Measurements from ENCODE around the gene GRID2.

DNA sequence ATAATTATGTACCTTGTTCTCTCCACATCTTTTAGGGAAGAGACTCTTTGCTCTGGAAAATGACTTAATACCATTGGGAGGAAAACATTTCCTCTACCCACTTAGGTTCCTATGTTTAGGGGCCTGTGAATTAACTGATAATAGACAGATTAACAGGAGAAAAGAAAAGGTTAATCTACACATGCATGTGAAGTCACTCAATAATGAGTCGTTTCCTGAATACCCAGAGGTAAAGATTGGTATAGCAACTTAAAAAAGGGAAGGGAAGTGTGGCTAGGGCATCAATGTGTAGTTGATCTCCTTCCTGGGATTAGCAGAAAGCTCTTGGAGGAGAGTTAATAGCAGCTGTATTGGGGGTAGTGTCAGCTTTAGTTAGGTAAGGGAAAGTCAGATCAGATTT is 1105.3 kb downstream of the GRID2 start:
- TF ChIP-seq, protein P1, sequence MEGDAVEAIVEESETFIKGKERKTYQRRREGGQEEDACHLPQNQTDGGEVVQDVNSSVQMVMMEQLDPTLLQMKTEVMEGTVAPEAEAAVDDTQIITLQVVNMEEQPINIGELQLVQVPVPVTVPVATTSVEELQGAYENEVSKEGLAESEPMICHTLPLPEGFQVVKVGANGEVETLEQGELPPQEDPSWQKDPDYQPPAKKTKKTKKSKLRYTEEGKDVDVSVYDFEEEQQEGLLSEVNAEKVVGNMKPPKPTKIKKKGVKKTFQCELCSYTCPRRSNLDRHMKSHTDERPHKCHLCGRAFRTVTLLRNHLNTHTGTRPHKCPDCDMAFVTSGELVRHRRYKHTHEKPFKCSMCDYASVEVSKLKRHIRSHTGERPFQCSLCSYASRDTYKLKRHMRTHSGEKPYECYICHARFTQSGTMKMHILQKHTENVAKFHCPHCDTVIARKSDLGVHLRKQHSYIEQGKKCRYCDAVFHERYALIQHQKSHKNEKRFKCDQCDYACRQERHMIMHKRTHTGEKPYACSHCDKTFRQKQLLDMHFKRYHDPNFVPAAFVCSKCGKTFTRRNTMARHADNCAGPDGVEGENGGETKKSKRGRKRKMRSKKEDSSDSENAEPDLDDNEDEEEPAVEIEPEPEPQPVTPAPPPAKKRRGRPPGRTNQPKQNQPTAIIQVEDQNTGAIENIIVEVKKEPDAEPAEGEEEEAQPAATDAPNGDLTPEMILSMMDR (IDR thresholded peaks at IDR 0.05; ENCODE audit: low read depth, low read length, missing input control) = no peak
- TF ChIP-seq, protein P2, sequence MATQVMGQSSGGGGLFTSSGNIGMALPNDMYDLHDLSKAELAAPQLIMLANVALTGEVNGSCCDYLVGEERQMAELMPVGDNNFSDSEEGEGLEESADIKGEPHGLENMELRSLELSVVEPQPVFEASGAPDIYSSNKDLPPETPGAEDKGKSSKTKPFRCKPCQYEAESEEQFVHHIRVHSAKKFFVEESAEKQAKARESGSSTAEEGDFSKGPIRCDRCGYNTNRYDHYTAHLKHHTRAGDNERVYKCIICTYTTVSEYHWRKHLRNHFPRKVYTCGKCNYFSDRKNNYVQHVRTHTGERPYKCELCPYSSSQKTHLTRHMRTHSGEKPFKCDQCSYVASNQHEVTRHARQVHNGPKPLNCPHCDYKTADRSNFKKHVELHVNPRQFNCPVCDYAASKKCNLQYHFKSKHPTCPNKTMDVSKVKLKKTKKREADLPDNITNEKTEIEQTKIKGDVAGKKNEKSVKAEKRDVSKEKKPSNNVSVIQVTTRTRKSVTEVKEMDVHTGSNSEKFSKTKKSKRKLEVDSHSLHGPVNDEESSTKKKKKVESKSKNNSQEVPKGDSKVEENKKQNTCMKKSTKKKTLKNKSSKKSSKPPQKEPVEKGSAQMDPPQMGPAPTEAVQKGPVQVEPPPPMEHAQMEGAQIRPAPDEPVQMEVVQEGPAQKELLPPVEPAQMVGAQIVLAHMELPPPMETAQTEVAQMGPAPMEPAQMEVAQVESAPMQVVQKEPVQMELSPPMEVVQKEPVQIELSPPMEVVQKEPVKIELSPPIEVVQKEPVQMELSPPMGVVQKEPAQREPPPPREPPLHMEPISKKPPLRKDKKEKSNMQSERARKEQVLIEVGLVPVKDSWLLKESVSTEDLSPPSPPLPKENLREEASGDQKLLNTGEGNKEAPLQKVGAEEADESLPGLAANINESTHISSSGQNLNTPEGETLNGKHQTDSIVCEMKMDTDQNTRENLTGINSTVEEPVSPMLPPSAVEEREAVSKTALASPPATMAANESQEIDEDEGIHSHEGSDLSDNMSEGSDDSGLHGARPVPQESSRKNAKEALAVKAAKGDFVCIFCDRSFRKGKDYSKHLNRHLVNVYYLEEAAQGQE (IDR thresholded peaks at IDR 0.05) = no peak
- TF ChIP-seq MAX (IDR thresholded peaks at IDR 0.05) (no peak), ATF3 (IDR thresholded peaks at IDR 0.05) (no peak), SP1 (IDR thresholded peaks at IDR 0.05) (no peak), ZBTB33 (IDR thresholded peaks at IDR 0.05) (no peak), JUND (IDR thresholded peaks at IDR 0.05) (no peak), YY1 (IDR thresholded peaks at IDR 0.05) (no peak), FOXA1 (IDR thresholded peaks at IDR 0.05) (no peak), RAD21 (IDR thresholded peaks at IDR 0.05) (no peak)

Measured in liver (tissue), 3 donors.